HG02759 (cell line): ENCODE measurements around the gene CLCNKA.
"Not testable (repeated sequence)": the region's sequence is repeated elsewhere in the genome, so short reads cannot be mapped to it uniquely, and the experiment has no call there.

Source experiments
- ATAC-seq: cut with Tn5 transposase; IDR thresholded peaks from one replicate; pipeline ENCODE4 v1.9.1; 2021; ENCODE audit warnings: mild to moderate bottlenecking, moderate library complexity; ENCODE audit not compliant: unreplicated experiment

Gene CLCNKA

GRCh38 chr1:16017076-16017460, 4.8 kb upstream of the CLCNKA start:
- ATAC-seq = no peak

GRCh38 chr1:16017461-16018303, 4.2 kb upstream of the CLCNKA start, which contains the start of gene HSPB7:
Gene HSPB7, minus strand, starts transcription at chr1:16018043. Its CDS starts 80 bp downstream, at chr1:16017963.
- no peak for ATAC-seq

DNA sequence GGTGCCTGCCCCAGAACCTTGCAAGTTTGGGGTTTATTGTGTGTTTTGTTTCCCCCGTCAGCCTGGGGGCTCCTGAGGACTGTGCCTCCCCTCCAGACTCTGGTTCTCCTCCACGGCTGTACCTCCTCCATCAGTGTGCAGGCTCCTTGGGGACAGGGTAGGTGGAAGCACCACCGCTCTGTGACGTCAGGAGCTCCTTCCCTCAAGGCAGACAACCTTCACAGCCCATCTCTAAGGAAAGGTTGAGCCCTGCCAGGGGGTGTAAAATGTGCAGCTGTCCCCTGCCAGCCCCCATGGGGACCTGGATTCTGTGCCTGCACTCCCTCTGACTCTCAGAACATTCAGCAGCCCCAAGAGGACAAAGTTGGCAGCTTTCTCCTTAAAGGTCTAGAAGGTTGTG, 3.5 kb upstream of the CLCNKA start:
- ATAC-seq = no peak

GRCh38 chr1:16018749-16019643, 2.8 kb upstream of the CLCNKA start:
- no peak for ATAC-seq

DNA sequence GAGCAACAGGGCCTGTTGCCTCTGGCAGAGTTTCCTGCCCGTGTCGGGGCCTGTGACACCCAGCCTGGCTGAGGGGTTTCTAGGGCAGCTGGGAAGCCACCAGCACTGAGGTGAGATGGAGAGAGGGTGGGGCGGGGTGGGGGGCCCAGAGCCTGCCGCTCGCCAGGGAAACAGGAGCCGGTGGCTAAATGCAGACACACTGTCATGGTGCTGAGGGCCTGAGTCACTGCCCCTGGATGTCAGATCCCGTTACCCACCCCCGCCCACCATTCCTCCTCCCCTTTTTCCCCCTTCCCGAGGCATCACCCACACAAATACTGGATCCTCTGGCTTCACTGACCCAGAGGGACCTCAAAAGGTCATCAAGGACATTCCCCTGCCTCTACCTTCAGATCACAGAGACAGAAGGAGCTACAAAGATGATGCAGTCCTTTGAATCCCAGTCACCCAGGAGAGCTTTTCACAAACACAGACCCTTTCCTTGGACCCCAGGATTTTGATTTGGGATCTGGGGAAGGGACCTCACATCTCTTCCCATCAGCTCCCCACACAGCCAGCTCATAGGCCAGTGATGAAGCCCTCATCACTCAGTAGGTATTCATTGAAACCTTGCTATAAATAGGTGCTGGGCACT, 2.1 kb upstream of the CLCNKA start:
- ATAC-seq = no peak

- ATAC-seq = no peak
Observed at GRCh38 chr1:16020325-16020724, 1.5 kb upstream of the CLCNKA start.

DNA sequence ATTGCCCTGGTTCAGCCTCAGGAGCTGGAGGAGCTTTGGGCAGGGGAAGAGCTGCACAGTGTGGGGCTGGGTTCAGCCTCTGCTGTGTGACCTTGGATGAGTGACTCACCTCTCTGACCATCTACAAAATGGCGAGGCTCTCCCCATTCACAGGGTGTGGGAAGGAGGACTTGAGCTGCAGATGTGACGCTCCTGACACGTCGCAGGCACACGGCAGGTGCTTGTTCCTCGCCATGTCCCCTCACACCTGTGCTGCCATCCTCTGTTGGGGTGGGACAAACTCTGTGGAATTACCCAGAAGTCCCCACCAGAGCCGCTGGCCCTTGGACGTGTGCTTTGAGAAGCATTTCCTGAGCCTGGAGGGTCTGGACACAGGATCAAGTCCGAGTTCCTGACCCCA, 958 bp upstream of the CLCNKA start:
- not testable (repeated sequence) for ATAC-seq

GRCh38 chr1:16022393-16022792, 557 bp downstream of the CLCNKA start:
- ATAC-seq = no peak

- no peak for ATAC-seq
Observed at GRCh38 chr1:16023050-16023653, 1.3 kb downstream of the CLCNKA start.

- ATAC-seq = not testable (repeated sequence)
Observed at GRCh38 chr1:16026302-16026701, 4.5 kb downstream of the CLCNKA start.

- ATAC-seq = no peak
Observed at GRCh38 chr1:16026723-16027484, 5.1 kb downstream of the CLCNKA start.

DNA sequence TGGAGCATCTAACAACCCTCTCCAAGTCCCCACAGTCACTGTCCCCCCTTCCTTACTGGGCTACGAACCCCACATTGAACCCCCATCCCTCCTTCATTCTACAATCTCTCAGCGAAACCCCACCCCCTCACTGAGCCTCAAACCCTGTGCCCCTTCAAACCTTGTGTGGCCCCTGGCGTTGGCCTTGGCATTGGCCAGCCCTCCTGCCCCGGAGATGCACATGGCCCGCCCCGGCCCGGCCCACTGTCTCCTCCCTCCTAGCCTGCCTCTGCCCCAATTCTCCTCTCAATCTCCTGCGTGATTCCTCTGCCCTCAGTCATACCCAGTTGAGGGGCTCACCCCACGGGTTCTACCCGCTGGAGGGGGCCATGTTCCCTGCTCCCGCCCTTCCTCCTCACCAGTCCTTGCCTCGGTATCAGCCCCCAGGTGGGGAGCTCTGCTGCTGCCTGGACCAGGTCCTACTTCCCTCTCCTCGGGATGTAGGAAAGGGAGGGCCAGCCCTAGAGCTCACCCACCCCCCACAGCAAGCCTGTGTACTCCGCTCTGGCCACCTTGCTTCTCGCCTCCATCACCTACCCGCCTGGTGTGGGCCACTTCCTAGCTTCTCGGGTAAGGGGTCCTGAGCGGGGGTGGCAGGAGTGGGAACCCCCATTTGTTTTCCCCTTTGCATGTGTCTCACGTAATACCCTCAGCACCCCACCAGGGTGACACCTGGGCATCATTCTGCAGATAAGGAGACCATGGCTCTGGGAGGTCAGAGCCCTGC, 6.6 kb downstream of the CLCNKA start:
- ATAC-seq = no peak

GRCh38 chr1:16029003-16029268, 7.1 kb downstream of the CLCNKA start:
- not testable (repeated sequence) for ATAC-seq

GRCh38 chr1:16029288-16029687, 7.5 kb downstream of the CLCNKA start:
- ATAC-seq = no peak

GRCh38 chr1:16031551-16031950, 9.7 kb downstream of the CLCNKA start:
- no peak for ATAC-seq

- no peak for ATAC-seq
Observed at GRCh38 chr1:16032388-16033102, 10.7 kb downstream of the CLCNKA start.

GRCh38 chr1:16033103-16033632, 11.3 kb downstream of the CLCNKA start:
- not testable (repeated sequence) for ATAC-seq

DNA sequence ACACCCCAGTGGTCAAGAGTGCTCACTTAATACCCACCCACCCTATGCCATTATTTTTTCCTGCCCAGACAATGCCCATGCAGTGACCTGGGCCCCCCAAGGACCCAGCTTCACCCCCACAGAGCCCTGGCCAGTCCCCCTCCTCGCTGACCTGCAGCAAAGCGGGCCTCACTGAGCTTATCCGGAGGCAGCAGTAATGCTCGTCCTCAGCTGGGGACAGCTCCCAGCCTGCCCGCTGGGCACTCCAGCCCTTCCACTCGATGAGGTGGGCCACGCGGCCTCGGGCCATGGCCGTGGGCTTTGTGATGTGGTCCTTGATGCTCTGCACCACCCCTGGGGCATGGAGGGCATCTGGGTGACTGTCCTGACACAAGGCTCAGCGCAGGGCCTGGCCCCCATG, 14.6 kb downstream of the CLCNKA start:
- ATAC-seq = not testable (repeated sequence)

DNA sequence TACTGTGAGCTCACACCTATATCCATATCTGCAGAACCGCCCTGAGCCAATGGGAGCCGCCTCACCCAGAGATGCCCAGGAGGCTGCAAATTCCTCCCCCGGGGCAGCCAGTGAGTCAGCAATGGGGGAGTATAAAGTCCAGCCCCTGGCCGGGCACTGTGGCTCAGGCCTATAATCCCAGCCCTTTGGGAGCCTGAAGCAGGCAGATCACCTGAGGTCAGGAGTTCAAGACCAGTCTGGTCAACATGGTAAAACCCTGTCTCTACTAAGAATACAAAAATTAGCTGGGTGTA, 16.7 kb downstream of the CLCNKA start:
- no peak for ATAC-seq
